ENCODE results near the gene DNAJB12. TPM values are rescaled to one million over a fixed set of nuclear protein-coding genes. Genes with fewer than 3 reads are reported as not detected.
A peak's percentile ranks its signal among the peaks of the same experiment; 100 is the strongest.

Gene DNAJB12
- total and polyA plus RNA-seq, 10 of the 15 experiments (the other 5 are each of a cell fraction or from before 2014, with no cell fraction given): 4.6 to 31.6 (median 18.8) TPM

DNA sequence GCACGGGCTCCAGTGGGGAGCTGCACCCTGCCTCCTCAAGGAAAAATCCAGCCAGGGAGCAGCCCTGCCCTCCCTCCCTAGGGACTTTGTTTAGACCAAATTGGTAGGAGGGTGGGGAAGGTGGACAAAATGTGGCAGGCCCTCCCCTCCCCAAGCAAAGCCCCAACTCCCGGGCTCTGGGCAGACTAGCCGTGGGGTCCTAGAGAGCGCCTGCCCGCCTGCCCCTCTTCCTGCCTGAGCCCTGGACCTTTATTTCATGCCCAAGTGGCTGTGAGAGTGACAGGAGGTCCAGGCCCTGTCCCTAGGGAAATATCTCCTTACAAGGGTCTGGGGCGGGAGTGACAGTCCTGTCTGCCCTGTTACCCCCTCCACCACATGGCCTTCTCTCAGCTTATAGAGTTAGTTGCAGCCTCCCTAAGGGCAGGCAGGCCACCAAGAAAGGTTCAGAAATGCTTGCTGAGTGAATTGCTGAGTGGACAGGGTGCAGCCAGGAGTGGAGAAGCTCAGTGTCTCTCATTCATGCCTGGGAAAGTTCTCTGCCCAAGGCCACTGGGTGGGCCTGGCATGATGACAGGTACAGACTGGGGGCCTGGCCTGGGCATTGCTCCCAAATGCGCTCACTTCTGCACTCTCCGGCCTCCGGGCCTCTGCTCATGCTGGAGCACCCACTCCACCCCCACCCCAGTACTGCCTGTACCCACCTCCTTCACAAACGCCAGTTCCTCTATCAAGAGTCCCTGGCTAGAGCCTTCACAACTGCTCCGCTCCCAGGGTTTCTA is 25.2 kb downstream of the DNAJB12 start:
- Histone ChIP-seq H4K20me1 (ENCODE audit: control insufficient read depth, insufficient read depth) (no peaks in the 10 kb centered on the region), H3K4me1 (ENCODE audit: control insufficient read depth, insufficient read depth, low read length) (peaks cover 53% of the 10 kb centered on the region), H3K4me3 (no peak overlapping the region), H3K4me2 (ENCODE audit: control insufficient read depth, insufficient read depth) (no peak overlapping the region), H3K9ac (ENCODE audit: control insufficient read depth, insufficient read depth, low read length) (no peak overlapping the region; the same call in 1 of the 2 replicates), H3K36me3 (ENCODE audit: control insufficient read depth in 2 of 2, insufficient read depth in 2 of 2, low read length in 1 of 2) (peaks cover 3 to 5% of the 10 kb centered on the region in 2 experiments; a peak in 2 of 4 replicates), H3K27me3 (replicated peaks in 1 of 2; ENCODE audit: control insufficient read depth in 2 of 2, insufficient read depth in 2 of 2, low read length in 1 of 2) (no peaks in the 10 kb centered on the region), H3K27ac (ENCODE audit: control insufficient read depth, insufficient read depth) (no peak overlapping the region), H2AFZ (ENCODE audit: control insufficient read depth, low read depth, low read length) (no peak overlapping the region), H3K79me2 (ENCODE audit: control insufficient read depth, insufficient read depth, low read length) (no peaks in the 10 kb centered on the region; the same call in 1 of the 2 replicates), H3K9me3 (replicated peaks; ENCODE audit: control insufficient read depth, insufficient read depth, low read length) (no peaks in the 10 kb centered on the region)
- DNase-seq (ENCODE audit: low read depth, low spot score): no peak
- no peak for ATAC-seq
- ChIA-PET SMC1A (ENCODE audit: uncharacterized antibody, unreplicated experiment) (interaction anchor here (0.5 to 2.1 kb wide), 10 partner anchors 9 to 280 kb away, joined by 3 to 12 read pairs (median 5); no protein-coding TSS in a partner anchor), POLR2A (interaction anchor here (0.7 to 8.0 kb wide), 11 partner anchors 8 to 214 kb away, joined by 3 to 93 read pairs (median 4); partner anchors contain the start of gene DDIT4), CTCF (interaction anchor here (0.5 to 16.6 kb wide), 8 partner anchors 9 to 281 kb away, joined by 3 to 275 read pairs (median 4); partner anchors contain the start of gene DDIT4), RAD21 (ENCODE audit: unreplicated experiment) (interaction anchor here (0.6 to 11.6 kb wide), 10 partner anchors 8 to 281 kb away, joined by 3 to 170 read pairs (median 3); partner anchors contain the start of gene DDIT4)
- no peak for FAIRE-seq
- in situ Hi-C loops (cut with MboI) (loop anchor here (10.0 kb wide), 1 partner anchor 435 kb away; no protein-coding TSS in a partner anchor), intact Hi-C loops (cut with micrococcal nuclease; ENCODE audit: unreplicated experiment) (no loop called here)
- WGBS (ENCODE audit: insufficient coverage, insufficient replicate concordance, low lambda C conversion rate, missing lambda C conversion rate): 92% methylated on average over 11 of the region's 11 CpGs
- no TSS peak for BruUV-seq (replicated peaks)
- TF ChIP-seq SMAD5 (IDR thresholded peaks at IDR 0.05; ENCODE audit: low read depth) (no peak), GATAD2B (conservative IDR thresholded peaks at IDR 0.05; ENCODE audit: low read depth) (no peak), FOXK2 (IDR thresholded peaks at IDR 0.05) (no peak), POU2F2 (IDR thresholded peaks at IDR 0.05; ENCODE audit: borderline replicate concordance, low read depth, low read length) (no peak), POLR2A (IDR thresholded peaks at IDR 0.05; ENCODE audit: low read depth, low read length) (no peak), EED (IDR thresholded peaks at IDR 0.05; ENCODE audit: low read depth) (no peak), BACH1 (IDR thresholded peaks at IDR 0.05; ENCODE audit: borderline replicate concordance) (no peak), MEF2B (IDR thresholded peaks at IDR 0.05; ENCODE audit: partially characterized antibody, poor library complexity, severe bottlenecking) (peak; percentile 61), SIX5 (IDR thresholded peaks at IDR 0.05; ENCODE audit: low read depth, low read length, severe bottlenecking) (no peak), IKZF2 (IDR thresholded peaks at IDR 0.05) (no peak), ESRRA (IDR thresholded peaks at IDR 0.05; ENCODE audit: low read length) (no peak), STAT3 (IDR thresholded peaks at IDR 0.05; ENCODE audit: low read depth, low read length) (no peak), SREBF1 (IDR thresholded peaks at IDR 0.05; ENCODE audit: low read length) (no peak), KLF5 (IDR thresholded peaks at IDR 0.05; ENCODE audit: partially characterized antibody) (no peak), YBX1 (IDR thresholded peaks at IDR 0.05) (no peak), NR2C2 (IDR thresholded peaks at IDR 0.05; ENCODE audit: borderline replicate concordance, control insufficient read depth, insufficient read length, low read depth) (no peak)
- TF ChIP-seq, protein P1, sequence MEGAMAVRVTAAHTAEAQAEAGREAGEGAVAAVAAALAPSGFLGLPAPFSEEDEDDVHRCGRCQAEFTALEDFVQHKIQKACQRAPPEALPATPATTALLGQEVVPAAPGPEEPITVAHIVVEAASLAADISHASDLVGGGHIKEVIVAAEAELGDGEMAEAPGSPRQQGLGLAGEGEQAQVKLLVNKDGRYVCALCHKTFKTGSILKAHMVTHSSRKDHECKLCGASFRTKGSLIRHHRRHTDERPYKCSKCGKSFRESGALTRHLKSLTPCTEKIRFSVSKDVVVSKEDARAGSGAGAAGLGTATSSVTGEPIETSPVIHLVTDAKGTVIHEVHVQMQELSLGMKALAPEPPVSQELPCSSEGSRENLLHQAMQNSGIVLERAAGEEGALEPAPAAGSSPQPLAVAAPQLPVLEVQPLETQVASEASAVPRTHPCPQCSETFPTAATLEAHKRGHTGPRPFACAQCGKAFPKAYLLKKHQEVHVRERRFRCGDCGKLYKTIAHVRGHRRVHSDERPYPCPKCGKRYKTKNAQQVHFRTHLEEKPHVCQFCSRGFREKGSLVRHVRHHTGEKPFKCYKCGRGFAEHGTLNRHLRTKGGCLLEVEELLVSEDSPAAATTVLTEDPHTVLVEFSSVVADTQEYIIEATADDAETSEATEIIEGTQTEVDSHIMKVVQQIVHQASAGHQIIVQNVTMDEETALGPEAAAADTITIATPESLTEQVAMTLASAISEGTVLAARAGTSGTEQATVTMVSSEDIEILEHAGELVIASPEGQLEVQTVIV (IDR thresholded peaks at IDR 0.05; ENCODE audit: borderline replicate concordance, partially characterized antibody): no peak
- TF ChIP-seq, protein P2, sequence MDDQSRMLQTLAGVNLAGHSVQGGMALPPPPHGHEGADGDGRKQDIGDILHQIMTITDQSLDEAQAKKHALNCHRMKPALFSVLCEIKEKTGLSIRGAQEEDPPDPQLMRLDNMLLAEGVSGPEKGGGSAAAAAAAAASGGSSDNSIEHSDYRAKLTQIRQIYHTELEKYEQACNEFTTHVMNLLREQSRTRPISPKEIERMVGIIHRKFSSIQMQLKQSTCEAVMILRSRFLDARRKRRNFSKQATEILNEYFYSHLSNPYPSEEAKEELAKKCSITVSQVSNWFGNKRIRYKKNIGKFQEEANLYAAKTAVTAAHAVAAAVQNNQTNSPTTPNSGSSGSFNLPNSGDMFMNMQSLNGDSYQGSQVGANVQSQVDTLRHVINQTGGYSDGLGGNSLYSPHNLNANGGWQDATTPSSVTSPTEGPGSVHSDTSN (IDR thresholded peaks at IDR 0.05; ENCODE audit: insufficient replicate concordance, low read depth, low read length): peak; percentile 21
- TF ChIP-seq, protein P3, sequence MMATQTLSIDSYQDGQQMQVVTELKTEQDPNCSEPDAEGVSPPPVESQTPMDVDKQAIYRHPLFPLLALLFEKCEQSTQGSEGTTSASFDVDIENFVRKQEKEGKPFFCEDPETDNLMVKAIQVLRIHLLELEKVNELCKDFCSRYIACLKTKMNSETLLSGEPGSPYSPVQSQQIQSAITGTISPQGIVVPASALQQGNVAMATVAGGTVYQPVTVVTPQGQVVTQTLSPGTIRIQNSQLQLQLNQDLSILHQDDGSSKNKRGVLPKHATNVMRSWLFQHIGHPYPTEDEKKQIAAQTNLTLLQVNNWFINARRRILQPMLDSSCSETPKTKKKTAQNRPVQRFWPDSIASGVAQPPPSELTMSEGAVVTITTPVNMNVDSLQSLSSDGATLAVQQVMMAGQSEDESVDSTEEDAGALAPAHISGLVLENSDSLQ (IDR thresholded peaks at IDR 0.05): peak; percentile 74

Data from GM12878 (cell line).